ENCODE measurements around the gene RAD51B.

GRCh38 chr14:68612049-68612448 is 792.5 kb downstream of the RAD51B start:
- TF ChIP-seq POLR2A (IDR thresholded peaks at IDR 0.05) (no peak), POLR2AphosphoS5 (IDR thresholded peaks at IDR 0.05) (peak in 2 of 3 donors; percentile 19 to 28), CTCF (IDR thresholded peaks at IDR 0.05) (no peak), EP300 (IDR thresholded peaks at IDR 0.05) (no peak)
